ENCODE results near the gene CYP4F2. TPM values are rescaled to one million over a fixed set of nuclear protein-coding genes. Genes with fewer than 3 reads are reported as not detected.

The CYP4F2 gene
- total and polyA plus RNA-seq, 9 of the 15 experiments (the other 6 are each of a cell fraction or from before 2014, with no cell fraction given): 0.10 to 0.56 (median 0.32) TPM; not detected in 2

GRCh38 chr19:15869109-15869555 lies 28.7 kb downstream of the CYP4F2 start (continued):
- TF ChIP-seq JUND (IDR thresholded peaks at IDR 0.05; ENCODE audit: borderline replicate concordance, low read depth, low read length) (peak; percentile 61; the same call in 1 of the 2 replicates), JUND (tag; IDR thresholded peaks at IDR 0.05; ENCODE audit: borderline replicate concordance, low read depth, low read length) (no peak; the same call in 2 of the 3 replicates), RB1 (IDR thresholded peaks at IDR 0.05; ENCODE audit: low read depth) (peak; percentile 58), ZNF431 (CRISPR knock-in tag; IDR thresholded peaks at IDR 0.05) (no peak)
- TF ChIP-seq, protein P1, sequence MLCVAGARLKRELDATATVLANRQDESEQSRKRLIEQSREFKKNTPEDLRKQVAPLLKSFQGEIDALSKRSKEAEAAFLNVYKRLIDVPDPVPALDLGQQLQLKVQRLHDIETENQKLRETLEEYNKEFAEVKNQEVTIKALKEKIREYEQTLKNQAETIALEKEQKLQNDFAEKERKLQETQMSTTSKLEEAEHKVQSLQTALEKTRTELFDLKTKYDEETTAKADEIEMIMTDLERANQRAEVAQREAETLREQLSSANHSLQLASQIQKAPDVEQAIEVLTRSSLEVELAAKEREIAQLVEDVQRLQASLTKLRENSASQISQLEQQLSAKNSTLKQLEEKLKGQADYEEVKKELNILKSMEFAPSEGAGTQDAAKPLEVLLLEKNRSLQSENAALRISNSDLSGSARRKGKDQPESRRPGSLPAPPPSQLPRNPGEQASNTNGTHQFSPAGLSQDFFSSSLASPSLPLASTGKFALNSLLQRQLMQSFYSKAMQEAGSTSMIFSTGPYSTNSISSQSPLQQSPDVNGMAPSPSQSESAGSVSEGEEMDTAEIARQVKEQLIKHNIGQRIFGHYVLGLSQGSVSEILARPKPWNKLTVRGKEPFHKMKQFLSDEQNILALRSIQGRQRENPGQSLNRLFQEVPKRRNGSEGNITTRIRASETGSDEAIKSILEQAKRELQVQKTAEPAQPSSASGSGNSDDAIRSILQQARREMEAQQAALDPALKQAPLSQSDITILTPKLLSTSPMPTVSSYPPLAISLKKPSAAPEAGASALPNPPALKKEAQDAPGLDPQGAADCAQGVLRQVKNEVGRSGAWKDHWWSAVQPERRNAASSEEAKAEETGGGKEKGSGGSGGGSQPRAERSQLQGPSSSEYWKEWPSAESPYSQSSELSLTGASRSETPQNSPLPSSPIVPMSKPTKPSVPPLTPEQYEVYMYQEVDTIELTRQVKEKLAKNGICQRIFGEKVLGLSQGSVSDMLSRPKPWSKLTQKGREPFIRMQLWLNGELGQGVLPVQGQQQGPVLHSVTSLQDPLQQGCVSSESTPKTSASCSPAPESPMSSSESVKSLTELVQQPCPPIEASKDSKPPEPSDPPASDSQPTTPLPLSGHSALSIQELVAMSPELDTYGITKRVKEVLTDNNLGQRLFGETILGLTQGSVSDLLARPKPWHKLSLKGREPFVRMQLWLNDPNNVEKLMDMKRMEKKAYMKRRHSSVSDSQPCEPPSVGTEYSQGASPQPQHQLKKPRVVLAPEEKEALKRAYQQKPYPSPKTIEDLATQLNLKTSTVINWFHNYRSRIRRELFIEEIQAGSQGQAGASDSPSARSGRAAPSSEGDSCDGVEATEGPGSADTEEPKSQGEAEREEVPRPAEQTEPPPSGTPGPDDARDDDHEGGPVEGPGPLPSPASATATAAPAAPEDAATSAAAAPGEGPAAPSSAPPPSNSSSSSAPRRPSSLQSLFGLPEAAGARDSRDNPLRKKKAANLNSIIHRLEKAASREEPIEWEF (CRISPR knock-in tag; IDR thresholded peaks at IDR 0.05): no peak
- TF ChIP-seq, protein P2, sequence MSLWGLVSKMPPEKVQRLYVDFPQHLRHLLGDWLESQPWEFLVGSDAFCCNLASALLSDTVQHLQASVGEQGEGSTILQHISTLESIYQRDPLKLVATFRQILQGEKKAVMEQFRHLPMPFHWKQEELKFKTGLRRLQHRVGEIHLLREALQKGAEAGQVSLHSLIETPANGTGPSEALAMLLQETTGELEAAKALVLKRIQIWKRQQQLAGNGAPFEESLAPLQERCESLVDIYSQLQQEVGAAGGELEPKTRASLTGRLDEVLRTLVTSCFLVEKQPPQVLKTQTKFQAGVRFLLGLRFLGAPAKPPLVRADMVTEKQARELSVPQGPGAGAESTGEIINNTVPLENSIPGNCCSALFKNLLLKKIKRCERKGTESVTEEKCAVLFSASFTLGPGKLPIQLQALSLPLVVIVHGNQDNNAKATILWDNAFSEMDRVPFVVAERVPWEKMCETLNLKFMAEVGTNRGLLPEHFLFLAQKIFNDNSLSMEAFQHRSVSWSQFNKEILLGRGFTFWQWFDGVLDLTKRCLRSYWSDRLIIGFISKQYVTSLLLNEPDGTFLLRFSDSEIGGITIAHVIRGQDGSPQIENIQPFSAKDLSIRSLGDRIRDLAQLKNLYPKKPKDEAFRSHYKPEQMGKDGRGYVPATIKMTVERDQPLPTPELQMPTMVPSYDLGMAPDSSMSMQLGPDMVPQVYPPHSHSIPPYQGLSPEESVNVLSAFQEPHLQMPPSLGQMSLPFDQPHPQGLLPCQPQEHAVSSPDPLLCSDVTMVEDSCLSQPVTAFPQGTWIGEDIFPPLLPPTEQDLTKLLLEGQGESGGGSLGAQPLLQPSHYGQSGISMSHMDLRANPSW (CRISPR knock-in tag; IDR thresholded peaks at IDR 0.05): no peak
- TF ChIP-seq, protein P3, sequence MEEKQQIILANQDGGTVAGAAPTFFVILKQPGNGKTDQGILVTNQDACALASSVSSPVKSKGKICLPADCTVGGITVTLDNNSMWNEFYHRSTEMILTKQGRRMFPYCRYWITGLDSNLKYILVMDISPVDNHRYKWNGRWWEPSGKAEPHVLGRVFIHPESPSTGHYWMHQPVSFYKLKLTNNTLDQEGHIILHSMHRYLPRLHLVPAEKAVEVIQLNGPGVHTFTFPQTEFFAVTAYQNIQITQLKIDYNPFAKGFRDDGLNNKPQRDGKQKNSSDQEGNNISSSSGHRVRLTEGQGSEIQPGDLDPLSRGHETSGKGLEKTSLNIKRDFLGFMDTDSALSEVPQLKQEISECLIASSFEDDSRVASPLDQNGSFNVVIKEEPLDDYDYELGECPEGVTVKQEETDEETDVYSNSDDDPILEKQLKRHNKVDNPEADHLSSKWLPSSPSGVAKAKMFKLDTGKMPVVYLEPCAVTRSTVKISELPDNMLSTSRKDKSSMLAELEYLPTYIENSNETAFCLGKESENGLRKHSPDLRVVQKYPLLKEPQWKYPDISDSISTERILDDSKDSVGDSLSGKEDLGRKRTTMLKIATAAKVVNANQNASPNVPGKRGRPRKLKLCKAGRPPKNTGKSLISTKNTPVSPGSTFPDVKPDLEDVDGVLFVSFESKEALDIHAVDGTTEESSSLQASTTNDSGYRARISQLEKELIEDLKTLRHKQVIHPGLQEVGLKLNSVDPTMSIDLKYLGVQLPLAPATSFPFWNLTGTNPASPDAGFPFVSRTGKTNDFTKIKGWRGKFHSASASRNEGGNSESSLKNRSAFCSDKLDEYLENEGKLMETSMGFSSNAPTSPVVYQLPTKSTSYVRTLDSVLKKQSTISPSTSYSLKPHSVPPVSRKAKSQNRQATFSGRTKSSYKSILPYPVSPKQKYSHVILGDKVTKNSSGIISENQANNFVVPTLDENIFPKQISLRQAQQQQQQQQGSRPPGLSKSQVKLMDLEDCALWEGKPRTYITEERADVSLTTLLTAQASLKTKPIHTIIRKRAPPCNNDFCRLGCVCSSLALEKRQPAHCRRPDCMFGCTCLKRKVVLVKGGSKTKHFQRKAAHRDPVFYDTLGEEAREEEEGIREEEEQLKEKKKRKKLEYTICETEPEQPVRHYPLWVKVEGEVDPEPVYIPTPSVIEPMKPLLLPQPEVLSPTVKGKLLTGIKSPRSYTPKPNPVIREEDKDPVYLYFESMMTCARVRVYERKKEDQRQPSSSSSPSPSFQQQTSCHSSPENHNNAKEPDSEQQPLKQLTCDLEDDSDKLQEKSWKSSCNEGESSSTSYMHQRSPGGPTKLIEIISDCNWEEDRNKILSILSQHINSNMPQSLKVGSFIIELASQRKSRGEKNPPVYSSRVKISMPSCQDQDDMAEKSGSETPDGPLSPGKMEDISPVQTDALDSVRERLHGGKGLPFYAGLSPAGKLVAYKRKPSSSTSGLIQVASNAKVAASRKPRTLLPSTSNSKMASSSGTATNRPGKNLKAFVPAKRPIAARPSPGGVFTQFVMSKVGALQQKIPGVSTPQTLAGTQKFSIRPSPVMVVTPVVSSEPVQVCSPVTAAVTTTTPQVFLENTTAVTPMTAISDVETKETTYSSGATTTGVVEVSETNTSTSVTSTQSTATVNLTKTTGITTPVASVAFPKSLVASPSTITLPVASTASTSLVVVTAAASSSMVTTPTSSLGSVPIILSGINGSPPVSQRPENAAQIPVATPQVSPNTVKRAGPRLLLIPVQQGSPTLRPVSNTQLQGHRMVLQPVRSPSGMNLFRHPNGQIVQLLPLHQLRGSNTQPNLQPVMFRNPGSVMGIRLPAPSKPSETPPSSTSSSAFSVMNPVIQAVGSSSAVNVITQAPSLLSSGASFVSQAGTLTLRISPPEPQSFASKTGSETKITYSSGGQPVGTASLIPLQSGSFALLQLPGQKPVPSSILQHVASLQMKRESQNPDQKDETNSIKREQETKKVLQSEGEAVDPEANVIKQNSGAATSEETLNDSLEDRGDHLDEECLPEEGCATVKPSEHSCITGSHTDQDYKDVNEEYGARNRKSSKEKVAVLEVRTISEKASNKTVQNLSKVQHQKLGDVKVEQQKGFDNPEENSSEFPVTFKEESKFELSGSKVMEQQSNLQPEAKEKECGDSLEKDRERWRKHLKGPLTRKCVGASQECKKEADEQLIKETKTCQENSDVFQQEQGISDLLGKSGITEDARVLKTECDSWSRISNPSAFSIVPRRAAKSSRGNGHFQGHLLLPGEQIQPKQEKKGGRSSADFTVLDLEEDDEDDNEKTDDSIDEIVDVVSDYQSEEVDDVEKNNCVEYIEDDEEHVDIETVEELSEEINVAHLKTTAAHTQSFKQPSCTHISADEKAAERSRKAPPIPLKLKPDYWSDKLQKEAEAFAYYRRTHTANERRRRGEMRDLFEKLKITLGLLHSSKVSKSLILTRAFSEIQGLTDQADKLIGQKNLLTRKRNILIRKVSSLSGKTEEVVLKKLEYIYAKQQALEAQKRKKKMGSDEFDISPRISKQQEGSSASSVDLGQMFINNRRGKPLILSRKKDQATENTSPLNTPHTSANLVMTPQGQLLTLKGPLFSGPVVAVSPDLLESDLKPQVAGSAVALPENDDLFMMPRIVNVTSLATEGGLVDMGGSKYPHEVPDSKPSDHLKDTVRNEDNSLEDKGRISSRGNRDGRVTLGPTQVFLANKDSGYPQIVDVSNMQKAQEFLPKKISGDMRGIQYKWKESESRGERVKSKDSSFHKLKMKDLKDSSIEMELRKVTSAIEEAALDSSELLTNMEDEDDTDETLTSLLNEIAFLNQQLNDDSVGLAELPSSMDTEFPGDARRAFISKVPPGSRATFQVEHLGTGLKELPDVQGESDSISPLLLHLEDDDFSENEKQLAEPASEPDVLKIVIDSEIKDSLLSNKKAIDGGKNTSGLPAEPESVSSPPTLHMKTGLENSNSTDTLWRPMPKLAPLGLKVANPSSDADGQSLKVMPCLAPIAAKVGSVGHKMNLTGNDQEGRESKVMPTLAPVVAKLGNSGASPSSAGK (IDR thresholded peaks at IDR 0.05): no peak

All from K562 (cell line).